Upper lobe of left lung (tissue), 4 donors: ENCODE data around the gene FER.

ENCODE experiments used
- CTCF ChIP-seq, 6 experiments: fragments of 450-650 bp in 4 of 6; fragments of 200-600 bp in 2 of 6; sonication (generic) in 2 of 6; IDR thresholded peaks; one replicate each; pipeline ENCODE4 v1.5.1; 2016 to 2019; ENCODE audit warnings: antibody characterized with exemption in 6 of 6
- POLR2A ChIP-seq, 4 donors: fragments of 450-650 bp; IDR thresholded peaks; one replicate each; pipeline ENCODE4 v1.5.1; 2016 to 2017; ENCODE audit warnings: antibody characterized with exemption in 4 of 4, mild to moderate bottlenecking in 2 of 4

GRCh38 chr5:108857905-108858304, 110.2 kb downstream of the FER start:
- TF ChIP-seq CTCF (IDR thresholded peaks at IDR 0.05): no peak
- no peak for TF ChIP-seq POLR2A (IDR thresholded peaks at IDR 0.05)
